Central memory CD8-positive, alpha-beta T cell (primary cell): Measurements from ENCODE around the gene ZER1.

Experiments used
- ATAC-seq: fragments of 150-1000 bp; cut with Tn5 transposase; replicated peaks from 2 replicates; pipeline ENCODE4 v1.10.0; 2022; ENCODE audit warnings: mild to moderate bottlenecking, moderate FRiP score, moderate number of reproducible peaks; ENCODE audit not compliant: poor library complexity, severe bottlenecking; ENCODE audit errors: extremely low read depth
- DNase-seq, 2 donors: peaks; one replicate each; pipeline ENCODE4 v3.0.0; 2021; ENCODE audit warnings: low spot score in 2 of 2
- H3K27ac Mint-ChIP-seq: one replicate; pipeline ENCODE4 v1.8.0; 2022; ENCODE audit warnings: low read depth, mild to moderate bottlenecking, moderate library complexity, mixed read lengths
- H3K27me3 Mint-ChIP-seq: one replicate; pipeline ENCODE4 v1.8.0; 2022; ENCODE audit warnings: mixed read lengths
- H3K36me3 Mint-ChIP-seq: one replicate; pipeline ENCODE4 v1.8.0; 2022; ENCODE audit warnings: mild to moderate bottlenecking, moderate library complexity, mixed read lengths; ENCODE audit not compliant: insufficient read depth
- H3K4me1 Mint-ChIP-seq: one replicate; pipeline ENCODE4 v1.8.0; 2022; ENCODE audit warnings: mixed read lengths
- H3K4me3 Mint-ChIP-seq: one replicate; pipeline ENCODE4 v1.8.0; 2022; ENCODE audit warnings: mild to moderate bottlenecking, moderate library complexity, mixed read lengths
- H3K9me3 Mint-ChIP-seq: one replicate; pipeline ENCODE4 v1.8.0; 2022; ENCODE audit warnings: mixed read lengths

The ZER1 gene

GRCh38 chr9:128771745-128772519 is at the start of gene ZER1:
ZER1 (minus strand) TSS chr9:128771927; CDS start chr9:128755565, 16,362 bp downstream.
- Mint-ChIP-seq H3K9me3 (no peaks in the 10 kb centered on the region), H3K36me3 (peaks cover 17% of the 10 kb centered on the region), H3K27me3 (no peaks in the 10 kb centered on the region), H3K4me3 (peak within 1 kb of the TSS; percentile 98), H3K4me1 (peaks cover 36% of the 10 kb centered on the region), H3K27ac (peak within 1 kb of the TSS; percentile 98)
- DNase-seq (peak; percentile 90 to 93), ATAC-seq (peak; percentile 92)

- DNase-seq (no peak), ATAC-seq (no peak)
- Mint-ChIP-seq H3K36me3 (peaks cover 25% of the 10 kb centered on the region), H3K27me3 (no peaks in the 10 kb centered on the region), H3K4me1 (peaks cover 24% of the 10 kb centered on the region), H3K9me3 (no peaks in the 10 kb centered on the region), H3K27ac (peak overlapping the region; percentile 69), H3K4me3 (peak overlapping the region; percentile 81)
Measured at GRCh38 chr9:128820665-128821583, 49.2 kb upstream of the ZER1 start.

- peak overlapping the region; percentile 69 for H3K27ac Mint-ChIP-seq
- DNase-seq (no peak), ATAC-seq (no peak)
- peak overlapping the region; percentile 81 for H3K4me3 Mint-ChIP-seq
- peaks cover 24% of the 10 kb centered on the region for H3K4me1 Mint-ChIP-seq
- no peaks in the 10 kb centered on the region for H3K27me3 Mint-ChIP-seq
- no peaks in the 10 kb centered on the region for H3K9me3 Mint-ChIP-seq
- peaks cover 22% of the 10 kb centered on the region for H3K36me3 Mint-ChIP-seq
Measured at GRCh38 chr9:128819716-128820664, 48.3 kb upstream of the ZER1 start.

GRCh38 chr9:128818839-128819715 is 47.4 kb upstream of the ZER1 start:
- no peak overlapping the region for H3K27ac Mint-ChIP-seq
- peak in 1 of 2 donors; percentile 27 for DNase-seq

GRCh38 chr9:128818099-128818838 is 46.5 kb upstream of the ZER1 start, which contains the start of gene ENDOG:
ENDOG (plus strand) TSS chr9:128818500; CDS start chr9:128818685, 185 bp downstream.
- peaks cover 24% of the 10 kb centered on the region for H3K4me1 Mint-ChIP-seq
- DNase-seq: peak; percentile 96 to 98
- ATAC-seq: peak; percentile 95
- H3K36me3 Mint-ChIP-seq: peaks cover 15% of the 10 kb centered on the region
- H3K27ac Mint-ChIP-seq: no peak within 1 kb of the TSS
- no peaks in the 10 kb centered on the region for H3K9me3 Mint-ChIP-seq
- H3K27me3 Mint-ChIP-seq: no peaks in the 10 kb centered on the region
- peak within 1 kb of the TSS; percentile 81 for H3K4me3 Mint-ChIP-seq

More at GRCh38 chr9:128818839-128819715, 47.4 kb upstream of the ZER1 start:
- peaks cover 24% of the 10 kb centered on the region for H3K4me1 Mint-ChIP-seq
- peaks cover 18% of the 10 kb centered on the region for H3K36me3 Mint-ChIP-seq
- no peaks in the 10 kb centered on the region for H3K9me3 Mint-ChIP-seq
- ATAC-seq: peak; percentile 44
- no peaks in the 10 kb centered on the region for H3K27me3 Mint-ChIP-seq
- H3K4me3 Mint-ChIP-seq: peak overlapping the region; percentile 81

- H3K4me1 Mint-ChIP-seq: no peaks in the 10 kb centered on the region
- no peak overlapping the region for H3K27ac Mint-ChIP-seq
- ATAC-seq: no peak
Measured at GRCh38 chr9:128810873-128811272, 39.1 kb upstream of the ZER1 start.

GRCh38 chr9:128809831-128810230 is 38.1 kb upstream of the ZER1 start:
- Mint-ChIP-seq H3K27ac (no peak overlapping the region), H3K9me3 (no peaks in the 10 kb centered on the region), H3K4me3 (no peak overlapping the region), H3K4me1 (no peaks in the 10 kb centered on the region), H3K27me3 (no peaks in the 10 kb centered on the region), H3K36me3 (peaks cover 20% of the 10 kb centered on the region)
- DNase-seq (no peak), ATAC-seq (no peak)

More at GRCh38 chr9:128810873-128811272, 39.1 kb upstream of the ZER1 start:
- Mint-ChIP-seq H3K36me3 (peaks cover 15% of the 10 kb centered on the region), H3K27me3 (no peaks in the 10 kb centered on the region), H3K4me3 (no peak overlapping the region), H3K9me3 (no peaks in the 10 kb centered on the region)
- no peak for DNase-seq

GRCh38 chr9:128809036-128809599 is 37.4 kb upstream of the ZER1 start:
- H3K36me3 Mint-ChIP-seq: peaks cover 23% of the 10 kb centered on the region
- H3K4me1 Mint-ChIP-seq: no peaks in the 10 kb centered on the region
- no peaks in the 10 kb centered on the region for H3K9me3 Mint-ChIP-seq
- no peak overlapping the region for H3K4me3 Mint-ChIP-seq
- no peak for ATAC-seq
- no peak for DNase-seq
- H3K27ac Mint-ChIP-seq: no peak overlapping the region
- no peaks in the 10 kb centered on the region for H3K27me3 Mint-ChIP-seq

- Mint-ChIP-seq H3K4me1 (no peaks in the 10 kb centered on the region), H3K4me3 (peak overlapping the region; percentile 16), H3K36me3 (peaks cover 28% of the 10 kb centered on the region), H3K27ac (no peak overlapping the region), H3K9me3 (no peaks in the 10 kb centered on the region), H3K27me3 (no peaks in the 10 kb centered on the region)
- DNase-seq (no peak), ATAC-seq (no peak)
Measured at GRCh38 chr9:128808543-128808942, 36.8 kb upstream of the ZER1 start.

- Mint-ChIP-seq H3K27me3 (no peaks in the 10 kb centered on the region), H3K9me3 (no peaks in the 10 kb centered on the region), H3K36me3 (peaks cover 35% of the 10 kb centered on the region), H3K27ac (no peak overlapping the region), H3K4me3 (no peak overlapping the region), H3K4me1 (no peaks in the 10 kb centered on the region)
- DNase-seq (no peak), ATAC-seq (no peak)
Measured at GRCh38 chr9:128807827-128808226, 36.1 kb upstream of the ZER1 start.
